ENCODE measurements around the gene PDE1C. TPM values are rescaled to one million over a fixed set of nuclear protein-coding genes. Genes with fewer than 3 reads are reported as not detected.

The PDE1C gene
- total RNA-seq, 1 experiment from 2014 or later: 19.1 TPM

GRCh38 chr7:31991846-31992245, 78.4 kb downstream of the PDE1C start:
- DNase-seq (ENCODE audit: low read depth): peak; percentile 68

GRCh38 chr7:31991406-31991805, 78.8 kb downstream of the PDE1C start:
- no peak for DNase-seq (ENCODE audit: low read depth)

DNA sequence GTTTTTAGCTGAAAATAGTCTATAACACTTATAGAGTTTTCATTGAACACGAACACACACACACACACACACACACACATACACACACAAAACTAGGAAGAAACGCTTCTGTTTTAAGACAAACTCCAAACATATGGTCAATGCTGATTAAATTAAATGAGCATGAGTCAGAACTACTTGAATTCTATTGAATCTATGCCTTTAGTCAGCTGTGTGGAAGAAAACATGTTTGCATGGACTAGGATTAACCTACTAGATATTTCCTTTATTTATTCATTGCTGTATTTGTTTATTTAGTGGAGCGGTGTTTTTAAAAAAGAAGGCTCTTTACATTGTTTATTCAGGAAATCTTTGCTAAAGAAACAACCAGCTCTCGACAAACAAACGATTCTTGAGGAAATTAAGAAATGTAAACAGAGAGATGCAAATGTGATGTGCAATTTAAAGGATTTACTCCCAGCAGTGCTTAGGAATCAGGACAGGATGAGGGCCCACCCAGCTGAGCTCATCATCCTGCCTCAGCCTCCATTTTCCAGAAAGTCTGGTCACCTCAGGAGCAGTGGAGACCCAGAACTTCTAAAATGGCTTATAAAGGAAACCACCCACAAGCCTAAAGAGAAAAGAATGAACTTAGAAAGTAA, 83.2 kb downstream of the PDE1C start:
- DNase-seq (ENCODE audit: low read depth): peak; percentile 56

DNA sequence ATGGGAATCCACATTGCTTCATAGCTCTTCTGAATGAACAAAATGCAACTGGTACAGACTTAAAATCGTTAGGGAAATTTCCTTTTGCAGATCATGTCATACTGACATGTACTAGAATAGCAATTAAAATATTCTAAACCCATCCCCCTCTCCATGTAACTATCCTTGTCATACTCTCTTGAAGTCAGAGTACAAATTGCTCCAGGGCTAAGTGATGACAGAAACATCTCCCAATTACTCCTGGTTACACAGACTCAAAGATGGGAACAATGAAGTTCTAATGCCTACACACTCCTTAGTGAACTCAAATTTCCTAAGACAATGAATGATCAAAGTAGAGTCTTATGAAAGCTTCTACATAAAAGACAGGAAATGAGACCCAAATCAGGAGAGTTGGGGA, 87.2 kb downstream of the PDE1C start:
- DNase-seq (ENCODE audit: low read depth): peak; percentile 52

GRCh38 chr7:31981874-31982390, 88.3 kb downstream of the PDE1C start:
- DNase-seq (ENCODE audit: low read depth): no peak

DNA sequence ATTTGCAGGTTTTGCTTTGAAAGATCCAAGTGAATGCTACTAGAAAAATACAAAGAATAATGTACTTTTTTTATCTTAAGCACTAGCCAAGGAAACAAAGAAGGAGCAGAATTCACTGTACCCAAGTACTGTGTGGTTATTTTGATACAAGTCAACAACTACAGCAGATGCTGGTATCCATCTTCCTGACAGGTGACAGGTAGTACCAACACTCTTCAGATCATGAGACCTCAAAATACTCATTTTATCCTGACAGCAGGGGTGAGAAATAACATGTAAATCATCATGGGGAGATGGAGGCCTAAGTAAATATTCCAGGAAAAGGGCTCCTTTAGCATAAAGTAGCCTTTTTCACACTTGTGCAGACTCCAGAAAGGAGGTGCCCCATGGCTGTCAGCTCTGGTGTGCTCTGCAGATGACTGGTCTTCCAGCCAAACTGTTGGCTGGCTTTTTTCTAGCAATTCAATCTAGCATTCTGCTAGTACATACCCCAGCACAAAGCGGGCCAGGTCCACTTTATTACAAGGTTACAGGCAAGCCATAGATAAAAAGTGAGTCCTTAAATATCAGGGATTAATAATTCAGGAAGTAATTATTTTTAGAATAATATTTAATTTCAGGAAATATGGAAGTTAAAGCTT, 90.4 kb downstream of the PDE1C start:
- no peak for DNase-seq (ENCODE audit: low read depth)

DNA sequence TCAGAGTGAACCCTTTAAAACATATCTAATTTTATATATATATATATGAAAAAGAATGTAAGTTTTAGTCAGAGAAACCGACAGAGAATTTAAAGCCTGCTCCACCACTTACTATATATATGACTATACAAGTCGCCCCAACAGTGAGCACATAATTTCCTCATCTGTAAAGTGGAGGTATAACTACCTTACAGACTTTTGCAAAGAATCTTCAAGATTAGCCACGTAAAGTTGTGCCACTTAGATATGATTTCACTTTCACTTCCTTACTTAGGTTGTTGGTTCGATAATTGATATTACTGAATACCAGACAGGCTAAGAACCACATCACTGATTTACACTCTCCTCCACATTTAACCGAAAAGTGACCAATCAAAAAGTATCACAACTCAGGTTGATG, 94.7 kb downstream of the PDE1C start:
- no peak for DNase-seq (ENCODE audit: low read depth)

DNA sequence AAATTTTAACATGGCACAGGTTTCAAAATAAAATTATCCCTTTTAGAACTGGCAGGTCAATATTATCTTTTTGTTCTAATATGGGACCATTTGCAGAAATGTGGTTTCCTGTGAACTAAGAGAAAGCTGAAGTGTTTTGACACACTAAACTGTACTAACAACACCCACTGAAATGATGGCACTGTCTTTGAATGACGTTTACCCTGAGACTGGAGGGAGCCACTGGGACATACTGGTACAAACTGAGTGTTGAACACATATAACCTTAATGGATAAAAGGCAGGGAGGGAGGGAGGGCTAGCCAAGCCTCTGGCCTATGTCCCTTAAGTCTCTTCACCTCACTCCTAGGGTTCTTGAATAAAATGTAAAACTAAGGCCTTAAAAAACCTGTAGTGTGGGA, 95.9 kb downstream of the PDE1C start:
- no peak for DNase-seq (ENCODE audit: low read depth)

DNA sequence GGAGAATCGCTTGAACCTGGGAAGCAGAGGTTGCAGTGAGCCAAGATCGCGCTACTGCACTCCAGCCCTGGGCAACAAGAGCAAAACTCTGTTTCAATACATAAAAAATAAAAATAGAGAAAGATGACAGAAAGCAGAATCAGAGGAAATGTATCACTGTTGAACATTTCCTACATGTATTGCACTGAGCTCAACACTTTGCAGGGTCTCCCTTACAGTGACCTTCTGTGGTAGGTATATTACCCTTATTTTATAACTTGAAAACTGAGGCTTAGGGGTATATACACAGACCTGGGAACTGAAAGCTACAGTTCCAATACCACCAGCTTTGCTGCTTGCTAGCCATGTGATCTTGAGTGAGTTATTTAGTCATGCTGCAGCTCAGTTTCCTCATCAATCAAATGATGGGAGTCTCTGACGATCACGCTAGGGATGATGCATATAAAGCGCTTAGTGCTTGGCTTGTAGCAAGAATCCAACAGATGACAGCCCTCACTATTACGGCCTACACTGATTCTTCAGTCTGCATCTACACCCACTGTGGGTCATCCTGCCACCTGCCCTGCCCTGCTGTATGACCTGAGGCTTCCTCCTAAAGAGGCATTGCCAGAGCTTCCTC, 99.0 kb downstream of the PDE1C start:
- DNase-seq (ENCODE audit: low read depth): no peak

GRCh38 chr7:31970501-31970900, 99.7 kb downstream of the PDE1C start:
- no peak for DNase-seq (ENCODE audit: low read depth)

DNA sequence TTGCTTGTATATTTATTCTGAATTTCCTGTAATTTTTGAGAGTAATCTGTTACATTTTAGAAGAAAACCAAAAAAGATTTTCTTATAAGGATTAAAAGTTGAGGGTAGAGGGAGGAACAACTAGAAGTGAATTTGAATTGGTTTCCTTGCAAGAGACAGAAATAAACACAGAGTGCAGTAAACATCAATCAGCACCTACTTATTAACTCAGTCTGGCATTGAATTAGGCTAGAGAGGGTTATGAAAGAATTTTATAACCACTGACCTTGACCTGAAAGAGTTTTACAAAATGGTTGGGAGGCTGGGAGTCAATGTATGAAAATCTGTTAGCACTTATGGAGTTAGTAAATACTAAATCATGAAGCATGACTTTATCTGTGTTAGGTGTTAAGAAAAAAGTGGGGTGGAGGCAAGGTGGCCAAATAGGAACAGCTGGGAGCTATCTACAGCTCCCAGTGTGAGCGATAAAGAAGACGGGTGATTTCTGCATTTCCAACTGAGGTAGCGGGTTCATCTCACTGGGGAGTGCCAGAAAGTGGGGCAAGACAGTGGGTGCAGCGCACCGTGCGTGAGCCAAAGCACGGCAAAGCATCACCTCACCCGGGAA, 106.5 kb downstream of the PDE1C start:
- DNase-seq (ENCODE audit: low read depth): no peak

GRCh38 chr7:31962246-31962645, 108.0 kb downstream of the PDE1C start:
- DNase-seq (ENCODE audit: low read depth): peak; percentile 55

GRCh38 chr7:31958226-31958625, 112.0 kb downstream of the PDE1C start:
- peak; percentile 47 for DNase-seq (ENCODE audit: low read depth)

- DNase-seq (ENCODE audit: low read depth): peak; percentile 55
Measured at GRCh38 chr7:31957756-31958155, 112.5 kb downstream of the PDE1C start.

DNA sequence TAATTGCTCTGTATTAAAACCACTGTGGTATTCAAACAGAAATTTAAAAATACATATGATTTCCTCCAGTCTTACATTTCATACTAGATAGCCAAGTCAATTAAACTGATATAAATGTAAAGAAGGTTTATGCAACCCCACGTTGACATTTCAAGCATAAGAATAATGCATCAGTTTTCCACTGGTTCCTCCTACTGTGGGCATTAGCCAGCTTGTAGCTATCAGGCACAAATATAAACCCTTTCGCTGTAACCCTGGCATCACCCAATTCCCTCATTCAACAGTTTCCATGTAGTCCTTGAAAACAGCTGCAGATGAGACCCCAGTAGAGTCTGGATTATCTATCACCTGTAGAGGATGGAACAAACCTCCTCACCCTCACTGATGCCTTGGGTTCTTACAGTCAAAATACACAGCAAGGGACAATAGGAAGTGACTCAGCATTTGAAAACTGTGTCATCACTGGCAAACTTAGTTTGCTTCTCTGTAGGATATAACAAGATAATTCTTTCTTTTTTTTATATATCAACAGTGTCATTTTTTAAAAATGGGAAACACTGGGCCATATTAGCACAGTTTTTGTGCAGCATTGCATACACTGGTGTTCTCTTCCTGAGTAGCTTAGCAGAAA, 113.0 kb downstream of the PDE1C start:
- peak; percentile 74 for DNase-seq (ENCODE audit: low read depth)

GRCh38 chr7:31955641-31956040, 114.6 kb downstream of the PDE1C start:
- no peak for DNase-seq (ENCODE audit: low read depth)

DNA sequence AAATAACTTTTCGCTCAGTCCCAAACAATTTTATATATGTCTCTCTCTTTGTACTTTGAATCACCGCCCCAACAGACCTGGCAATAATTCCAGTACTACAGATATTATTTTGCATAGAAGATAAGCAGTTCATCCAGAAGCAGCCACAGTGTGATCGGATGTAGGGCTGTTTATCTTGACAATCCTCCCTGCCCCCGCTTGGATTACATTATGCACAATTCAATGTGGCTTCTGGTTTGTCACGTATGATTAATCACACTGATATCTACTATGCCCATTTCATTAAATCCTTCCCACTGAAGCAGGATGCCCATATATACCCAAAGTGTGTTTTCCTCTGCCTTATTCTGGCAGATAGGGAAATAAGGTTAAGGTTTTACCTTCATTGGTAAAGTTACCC, 115.2 kb downstream of the PDE1C start:
- DNase-seq (ENCODE audit: low read depth): peak; percentile 70

DNA sequence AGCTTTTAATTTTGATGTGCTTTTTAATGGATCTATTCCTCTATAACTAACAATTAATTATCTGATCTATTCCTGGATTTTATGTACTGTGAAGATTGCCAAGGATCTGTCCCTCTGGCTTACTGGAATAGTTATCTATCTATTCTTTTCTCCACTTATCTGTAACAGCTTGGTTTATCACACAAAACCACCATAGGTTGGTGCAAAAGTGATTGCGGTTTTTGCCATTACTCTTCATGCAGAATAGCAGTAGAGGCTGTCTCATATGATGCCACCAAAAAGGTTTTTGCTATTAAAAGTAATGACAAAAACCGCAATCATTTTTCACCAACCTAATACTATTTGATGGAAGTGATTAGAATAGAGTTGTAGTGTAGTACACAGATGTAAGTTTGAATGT, 115.7 kb downstream of the PDE1C start:
- DNase-seq (ENCODE audit: low read depth): no peak

- DNase-seq (ENCODE audit: low read depth): no peak
Measured at GRCh38 chr7:31953432-31953831, 116.8 kb downstream of the PDE1C start.

DNA sequence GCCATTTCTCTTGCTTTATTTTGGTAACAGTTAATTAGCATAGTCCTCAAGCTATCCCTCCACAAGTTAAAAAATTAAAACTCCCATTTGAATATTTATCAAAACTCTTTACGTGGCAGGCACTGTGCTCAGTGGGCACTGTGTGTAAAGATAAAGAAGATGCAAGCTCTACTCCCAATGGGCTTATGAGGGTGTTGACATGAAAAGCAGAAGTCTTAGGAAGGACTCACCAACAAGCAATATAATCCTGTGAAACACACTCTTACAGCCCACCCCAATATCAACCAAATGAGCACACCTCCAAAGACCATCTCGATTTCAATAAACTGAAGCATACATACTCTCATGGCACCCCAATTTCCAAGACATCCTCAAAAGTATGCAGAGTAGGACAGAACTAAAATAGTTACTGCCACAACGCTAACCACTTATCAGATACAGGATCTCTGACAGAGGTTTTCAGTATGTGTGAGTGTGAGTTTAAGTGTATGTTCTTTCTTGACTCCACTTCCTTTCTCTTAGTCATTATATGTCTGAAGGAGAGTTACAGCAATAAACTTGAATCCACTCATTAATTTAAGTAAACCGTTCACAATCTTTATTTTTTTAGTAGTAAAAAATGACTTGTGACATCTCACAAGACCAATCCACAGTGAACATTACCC, 120.0 kb downstream of the PDE1C start:
- DNase-seq (ENCODE audit: low read depth): peak; percentile 83

- DNase-seq (ENCODE audit: low read depth): peak; percentile 89
Measured at GRCh38 chr7:31948029-31948428, 122.2 kb downstream of the PDE1C start.

DNA sequence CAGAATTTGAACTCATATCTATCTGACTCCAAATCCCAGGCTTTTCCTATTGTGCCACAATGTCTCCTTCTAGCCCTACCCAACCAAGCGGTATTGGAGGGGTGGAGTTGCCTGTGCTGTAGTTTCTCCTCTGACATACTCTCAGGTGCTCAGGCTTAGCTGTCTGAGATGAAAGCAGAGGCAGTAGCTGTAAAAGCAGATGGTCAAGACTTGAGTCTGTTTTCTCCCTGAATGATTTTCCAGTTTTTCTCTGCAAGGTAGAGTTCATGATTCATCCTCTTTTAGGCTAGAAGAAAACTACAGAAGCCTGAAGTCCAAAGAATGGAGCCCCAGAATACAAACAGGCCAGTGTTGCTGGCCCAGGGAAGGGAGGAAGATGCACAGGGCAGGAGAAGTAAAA, 130.0 kb downstream of the PDE1C start:
- DNase-seq (ENCODE audit: low read depth): no peak

Measured in RPMI7951 (cell line).